Measurements from ENCODE around the gene MFSD2B. TPM values are rescaled to one million over a fixed set of nuclear protein-coding genes. Genes with fewer than 3 reads are reported as not detected.

Gene MFSD2B
- total RNA-seq, 1 donor from 2014 or later, result not detected

- no peak within 1 kb of the TSS for H3K27ac Mint-ChIP-seq
- peaks cover 30% of the 10 kb centered on the region for H3F3A ChIP-seq (ENCODE audit: low read depth)
Observed at GRCh38 chr2:24049485-24050021, 39.7 kb downstream of the MFSD2B start, which contains the start of gene FKBP1B. Gene FKBP1B (plus strand): TSS chr2:24049741. CDS start chr2:24049850, 109 bp downstream.

DNA sequence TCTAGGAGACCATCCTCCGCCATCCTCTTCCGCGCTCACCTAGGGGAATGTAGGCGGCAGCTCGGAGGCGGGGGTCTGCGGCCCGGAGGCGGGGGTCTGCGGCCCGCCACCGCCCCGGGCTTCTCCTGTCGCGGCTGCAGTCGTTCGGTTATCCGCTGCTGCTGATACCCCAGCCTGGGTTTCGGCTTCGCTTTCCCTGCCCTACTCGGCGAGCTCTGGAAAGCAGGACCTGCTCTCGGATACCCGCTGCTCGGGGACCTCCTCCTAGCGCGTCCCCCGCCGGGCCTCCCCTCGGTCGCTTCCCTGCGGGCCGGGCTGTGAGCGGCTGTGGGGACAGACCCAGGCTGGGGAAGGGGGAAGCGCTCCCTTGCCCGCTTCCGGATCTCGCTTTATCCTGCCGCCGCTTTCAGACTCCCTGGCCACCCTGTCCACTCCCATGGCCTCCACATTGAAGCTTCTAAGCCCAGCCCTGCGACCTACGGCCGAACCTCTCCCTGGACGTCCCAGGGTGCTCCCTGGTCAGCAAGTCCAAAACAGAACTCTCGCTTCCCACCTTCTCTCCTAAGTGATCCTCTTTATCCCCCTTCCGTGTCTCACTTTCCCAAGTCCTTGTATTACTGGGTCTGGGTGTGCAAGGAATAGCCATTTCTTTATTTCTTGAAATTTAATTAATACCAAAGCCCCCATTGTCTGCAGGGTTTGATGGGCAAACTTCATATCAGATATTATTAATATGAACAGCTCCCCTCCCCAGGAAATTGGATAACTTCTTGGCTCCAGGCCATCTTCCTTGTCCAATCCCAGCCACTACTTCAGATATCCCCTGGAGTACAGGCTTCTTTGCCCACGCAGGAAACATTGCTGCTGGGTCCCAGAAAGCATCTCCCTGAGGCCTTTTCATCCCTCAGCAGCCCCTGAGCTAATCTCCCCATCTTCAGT, 40.4 kb downstream of the MFSD2B start:
- Histone ChIP-seq H3K9me3 (ENCODE audit: low read depth) (no peaks in the 10 kb centered on the region), H2AFZ (replicated peaks) (peak overlapping the region; percentile 64), H3K27me3 (peaks cover 4% of the 10 kb centered on the region), H3K4me3 (peak overlapping the region; percentile 69), H3K79me2 (ENCODE audit: low read depth) (peaks cover 16% of the 10 kb centered on the region), H3K4me1 (peaks cover 9% of the 10 kb centered on the region), H3K4me2 (peak overlapping the region; percentile 83), H4K20me1 (ENCODE audit: low read depth) (no peaks in the 10 kb centered on the region), H3K9ac (peak overlapping the region; percentile 29), H3K27ac (no peak overlapping the region), H3F3A (ENCODE audit: low read depth) (peaks cover 30% of the 10 kb centered on the region), H3K36me3 (no peaks in the 10 kb centered on the region)
- H3K27me3 Mint-ChIP-seq (ENCODE audit: insufficient read depth, low read depth), result peaks cover 3% of the 10 kb centered on the region
- H3K4me1 Mint-ChIP-seq, result peaks cover 15% of the 10 kb centered on the region
- H3K27ac Mint-ChIP-seq, result no peak overlapping the region
- TF ChIP-seq EZH2phosphoT487 (IDR thresholded peaks at IDR 0.05) (no peak), EZH2 (IDR thresholded peaks at IDR 0.05) (no peak)
- TF ChIP-seq, protein P1, sequence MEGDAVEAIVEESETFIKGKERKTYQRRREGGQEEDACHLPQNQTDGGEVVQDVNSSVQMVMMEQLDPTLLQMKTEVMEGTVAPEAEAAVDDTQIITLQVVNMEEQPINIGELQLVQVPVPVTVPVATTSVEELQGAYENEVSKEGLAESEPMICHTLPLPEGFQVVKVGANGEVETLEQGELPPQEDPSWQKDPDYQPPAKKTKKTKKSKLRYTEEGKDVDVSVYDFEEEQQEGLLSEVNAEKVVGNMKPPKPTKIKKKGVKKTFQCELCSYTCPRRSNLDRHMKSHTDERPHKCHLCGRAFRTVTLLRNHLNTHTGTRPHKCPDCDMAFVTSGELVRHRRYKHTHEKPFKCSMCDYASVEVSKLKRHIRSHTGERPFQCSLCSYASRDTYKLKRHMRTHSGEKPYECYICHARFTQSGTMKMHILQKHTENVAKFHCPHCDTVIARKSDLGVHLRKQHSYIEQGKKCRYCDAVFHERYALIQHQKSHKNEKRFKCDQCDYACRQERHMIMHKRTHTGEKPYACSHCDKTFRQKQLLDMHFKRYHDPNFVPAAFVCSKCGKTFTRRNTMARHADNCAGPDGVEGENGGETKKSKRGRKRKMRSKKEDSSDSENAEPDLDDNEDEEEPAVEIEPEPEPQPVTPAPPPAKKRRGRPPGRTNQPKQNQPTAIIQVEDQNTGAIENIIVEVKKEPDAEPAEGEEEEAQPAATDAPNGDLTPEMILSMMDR (IDR thresholded peaks at IDR 0.05), result no peak
- H3K9me3 Mint-ChIP-seq, result no peaks in the 10 kb centered on the region
- peak; percentile 65 for DNase-seq (ENCODE audit: low spot score)
- no peak overlapping the region for H3K4me3 Mint-ChIP-seq
- H3K36me3 Mint-ChIP-seq, result no peaks in the 10 kb centered on the region

More at GRCh38 chr2:24049485-24050021, 39.7 kb downstream of the MFSD2B start, which contains the start of gene FKBP1B:
- Histone ChIP-seq H3K27me3 (peaks cover 4% of the 10 kb centered on the region), H3K36me3 (no peaks in the 10 kb centered on the region), H4K20me1 (ENCODE audit: low read depth) (no peaks in the 10 kb centered on the region), H2AFZ (replicated peaks) (peak within 1 kb of the TSS; percentile 64), H3K4me1 (peaks cover 9% of the 10 kb centered on the region), H3K9ac (peak within 1 kb of the TSS; percentile 29), H3K4me3 (peak within 1 kb of the TSS; percentile 69), H3K4me2 (peak within 1 kb of the TSS; percentile 83), H3K27ac (no peak within 1 kb of the TSS), H3K79me2 (ENCODE audit: low read depth) (peaks cover 24% of the 10 kb centered on the region), H3K9me3 (ENCODE audit: low read depth) (no peaks in the 10 kb centered on the region)
- H3K27me3 Mint-ChIP-seq (ENCODE audit: insufficient read depth, low read depth), result peaks cover 3% of the 10 kb centered on the region
- peak; percentile 92 for DNase-seq (ENCODE audit: low spot score)
- H3K36me3 Mint-ChIP-seq, result no peaks in the 10 kb centered on the region
- TF ChIP-seq EZH2phosphoT487 (IDR thresholded peaks at IDR 0.05), result no peak
- no peak for TF ChIP-seq EZH2 (IDR thresholded peaks at IDR 0.05)
- TF ChIP-seq, protein P1 (IDR thresholded peaks at IDR 0.05), result no peak
- H3K4me1 Mint-ChIP-seq, result peaks cover 18% of the 10 kb centered on the region
- no peaks in the 10 kb centered on the region for H3K9me3 Mint-ChIP-seq
- H3K4me3 Mint-ChIP-seq, result no peak within 1 kb of the TSS

DNA sequence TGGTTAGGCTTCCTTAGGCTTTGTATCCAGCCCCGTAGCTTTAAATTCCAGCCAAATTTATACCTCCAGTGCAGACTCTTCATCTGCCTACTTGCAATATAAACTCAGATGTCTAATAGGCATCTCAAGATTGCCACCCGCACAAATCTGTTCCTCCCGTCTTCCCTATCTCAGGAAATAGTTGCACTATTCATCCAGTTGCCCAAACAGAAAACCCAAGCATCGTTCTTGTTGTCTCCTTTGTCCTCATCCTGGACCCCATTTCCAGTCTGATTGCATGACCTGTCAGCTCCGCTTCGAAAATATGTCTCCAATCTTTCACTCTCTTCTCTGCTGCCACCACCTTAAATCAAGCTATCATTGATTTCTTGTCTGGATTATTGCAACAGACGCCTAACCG, 41.9 kb downstream of the MFSD2B start:
- Histone ChIP-seq H3K4me2 (no peak overlapping the region), H3K9ac (no peak overlapping the region), H2AFZ (replicated peaks) (no peak overlapping the region), H3K27ac (no peak overlapping the region), H3K36me3 (no peaks in the 10 kb centered on the region), H3K27me3 (peaks cover 4% of the 10 kb centered on the region), H3F3A (ENCODE audit: low read depth) (peaks cover 30% of the 10 kb centered on the region), H3K4me1 (peaks cover 4% of the 10 kb centered on the region), H4K20me1 (ENCODE audit: low read depth) (no peaks in the 10 kb centered on the region), H3K9me3 (ENCODE audit: low read depth) (no peaks in the 10 kb centered on the region), H3K79me2 (ENCODE audit: low read depth) (peaks cover 3% of the 10 kb centered on the region), H3K4me3 (no peak overlapping the region)
- Mint-ChIP-seq H3K4me1 (peaks cover 8% of the 10 kb centered on the region), H3K27ac (no peak overlapping the region), H3K36me3 (no peaks in the 10 kb centered on the region), H3K27me3 (ENCODE audit: insufficient read depth, low read depth) (peaks cover 3% of the 10 kb centered on the region), H3K9me3 (no peaks in the 10 kb centered on the region), H3K4me3 (no peak overlapping the region)
- no peak for DNase-seq (ENCODE audit: low spot score)
- TF ChIP-seq, protein P1 (IDR thresholded peaks at IDR 0.05), result no peak
